Activated CD4-positive, alpha-beta T cell treated with anti-CD3 and anti-CD28 coated beads for 48 hours (primary cell): ENCODE results near the gene PCF11.
"Not testable (repeated sequence)": the region's sequence is repeated elsewhere in the genome, so short reads cannot be mapped to it uniquely, and the experiment has no call there.

Experiments
- DNase-seq: peaks from one replicate; pipeline ENCODE4 v3.0.0-alpha.2; 2020

Gene PCF11

GRCh38 chr11:83156996-83157593 lies at the start of gene PCF11:
PCF11 (plus strand) TSS chr11:83157131; CDS start chr11:83157440, 309 bp downstream.
- no peak for DNase-seq

GRCh38 chr11:83112886-83113285 lies 44.0 kb upstream of the PCF11 start:
- no peak for DNase-seq

GRCh38 chr11:83115026-83115425 lies 41.9 kb upstream of the PCF11 start:
- no peak for DNase-seq

- DNase-seq = no peak
Measured at GRCh38 chr11:83115551-83115950, 41.4 kb upstream of the PCF11 start.

- DNase-seq = no peak
Measured at GRCh38 chr11:83116015-83116641, 40.8 kb upstream of the PCF11 start.

- no peak for DNase-seq
Measured at GRCh38 chr11:83118814-83119213, 38.1 kb upstream of the PCF11 start.

GRCh38 chr11:83119216-83119615 lies 37.7 kb upstream of the PCF11 start:
- no peak for DNase-seq

- no peak for DNase-seq
Measured at GRCh38 chr11:83120327-83120726, 36.6 kb upstream of the PCF11 start.

- no peak for DNase-seq
Measured at GRCh38 chr11:83122050-83122449, 34.9 kb upstream of the PCF11 start.

- no peak for DNase-seq
Measured at GRCh38 chr11:83122766-83123165, 34.2 kb upstream of the PCF11 start.

- DNase-seq = no peak
Measured at GRCh38 chr11:83124636-83125424, 32.1 kb upstream of the PCF11 start.

GRCh38 chr11:83125577-83125976 lies 31.4 kb upstream of the PCF11 start:
- DNase-seq = no peak

GRCh38 chr11:83127310-83127637 lies 29.7 kb upstream of the PCF11 start:
- no peak for DNase-seq

- no peak for DNase-seq
Measured at GRCh38 chr11:83132191-83132590, 24.7 kb upstream of the PCF11 start.

- not testable (repeated sequence) for DNase-seq
Measured at GRCh38 chr11:83133266-83133665, 23.7 kb upstream of the PCF11 start.

GRCh38 chr11:83139310-83139709 lies 17.6 kb upstream of the PCF11 start:
- DNase-seq = no peak

- no peak for DNase-seq
Measured at GRCh38 chr11:83140691-83141455, 16.1 kb upstream of the PCF11 start.

GRCh38 chr11:83147895-83148294 lies 9.0 kb upstream of the PCF11 start:
- no peak for DNase-seq

- DNase-seq = no peak
Measured at GRCh38 chr11:83150450-83150849, 6.5 kb upstream of the PCF11 start.

GRCh38 chr11:83151274-83151977 lies 5.5 kb upstream of the PCF11 start:
- DNase-seq = no peak

GRCh38 chr11:83152264-83152663 lies 4.7 kb upstream of the PCF11 start:
- DNase-seq = no peak

- DNase-seq = no peak
Measured at GRCh38 chr11:83153764-83154163, 3.2 kb upstream of the PCF11 start.
